Stimulated activated CD8-positive, alpha-beta memory T cell treated with anti-CD3 and anti-CD28 coated beads, Interleukin-2, amount 100 ng/mL, for 1 hour (primary cell): ENCODE data around the gene ZNF519.
"Not testable (repeated sequence)": the region's sequence is repeated elsewhere in the genome, so short reads cannot be mapped to it uniquely, and the experiment has no call there.

Experiments used
- DNase-seq, 2 donors: peaks; one replicate each; pipeline ENCODE4 v3.0.0-alpha.2; 2020; ENCODE audit warnings: low read depth in 2 of 2

The ZNF519 gene

DNA sequence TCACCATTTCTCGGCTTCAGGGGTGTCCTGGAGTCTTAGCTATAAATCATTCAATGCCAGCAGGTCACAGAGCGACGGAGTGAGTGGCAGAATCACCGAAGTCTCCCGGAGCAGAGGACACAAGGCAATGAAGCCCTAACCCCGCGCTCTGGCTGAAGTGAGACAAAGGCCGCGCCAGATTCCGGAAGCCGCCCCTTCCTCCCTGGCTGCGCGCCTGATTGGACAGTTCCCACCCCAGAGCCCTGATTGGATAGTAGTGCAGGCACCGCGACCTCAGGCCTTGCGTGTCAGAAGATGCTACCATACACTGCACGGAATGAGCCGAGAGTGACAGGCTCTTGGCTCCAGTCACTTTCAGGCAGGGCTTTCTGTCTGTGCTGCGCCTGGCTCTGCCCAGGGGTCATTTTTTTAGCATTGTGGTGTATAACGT, at the start of gene ZNF519:
Gene ZNF519, minus strand, starts transcription at position 165 of the 430 bp plus-strand sequence. Its CDS starts 158 bp downstream, at position 7.
- peak; percentile 71 to 73 for DNase-seq

DNA sequence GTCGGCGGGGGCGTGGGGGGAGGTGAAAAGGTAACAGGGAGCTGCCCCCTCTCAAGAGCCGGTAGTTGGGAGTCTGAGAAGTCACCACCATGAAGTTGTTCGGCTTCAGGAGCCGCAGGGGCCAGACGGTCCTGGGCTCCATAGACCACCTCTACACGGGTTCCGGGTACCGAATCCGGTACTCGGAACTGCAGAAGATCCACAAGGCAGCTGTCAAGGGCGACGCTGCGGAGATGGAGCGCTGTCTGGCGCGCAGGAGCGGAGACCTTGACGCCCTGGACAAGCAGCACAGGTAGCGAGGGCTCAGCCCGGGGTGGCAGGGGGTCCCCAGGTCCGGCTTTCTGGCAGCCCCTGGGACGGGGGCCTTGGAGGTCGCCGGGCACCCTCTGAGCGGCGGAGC, 47.1 kb upstream of the ZNF519 start:
- no peak for DNase-seq

DNA sequence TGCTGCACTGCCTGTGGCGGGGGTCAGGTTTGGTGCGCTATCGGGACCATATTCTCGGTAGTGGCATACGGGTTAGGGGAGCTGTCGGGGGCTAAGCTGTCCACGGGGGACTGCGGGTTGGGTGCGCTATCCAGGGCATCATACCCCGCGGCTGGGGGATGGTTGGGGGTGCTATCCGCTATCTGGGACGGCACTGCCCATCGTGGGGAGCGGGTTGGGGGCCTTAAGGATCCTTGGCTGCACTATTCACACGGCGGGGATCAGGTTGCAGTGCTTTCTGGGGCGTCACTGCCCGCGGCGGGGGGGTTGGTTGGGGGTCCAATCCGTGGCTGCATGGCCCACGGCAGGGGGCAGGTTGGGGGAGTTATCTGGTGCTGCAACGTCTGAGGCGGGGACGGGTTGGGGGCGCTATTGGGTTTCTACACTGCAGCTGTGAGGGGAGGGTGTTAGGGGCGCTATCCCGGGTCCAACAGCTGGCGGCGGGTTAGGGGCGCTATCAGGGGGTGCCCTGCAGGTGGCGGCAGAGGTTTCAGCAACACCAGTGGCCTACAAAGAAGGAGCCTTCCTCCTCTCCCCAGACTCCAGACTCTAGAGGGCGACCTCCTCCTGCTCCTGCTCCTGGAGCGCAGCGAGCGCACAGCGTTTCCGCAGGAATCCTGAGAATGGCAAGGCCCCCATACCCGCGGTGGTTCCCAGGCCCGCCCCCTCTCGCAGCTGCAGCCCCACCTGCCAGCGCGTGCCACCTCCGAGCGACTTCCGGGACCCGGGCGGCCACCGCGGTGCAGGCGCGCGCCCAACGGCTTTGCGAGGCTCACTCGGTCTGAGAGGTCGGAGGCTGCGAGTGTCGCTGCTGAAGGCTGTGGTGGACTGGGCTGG, 46.3 kb upstream of the ZNF519 start:
- peak; percentile 44 to 71 for DNase-seq

DNA sequence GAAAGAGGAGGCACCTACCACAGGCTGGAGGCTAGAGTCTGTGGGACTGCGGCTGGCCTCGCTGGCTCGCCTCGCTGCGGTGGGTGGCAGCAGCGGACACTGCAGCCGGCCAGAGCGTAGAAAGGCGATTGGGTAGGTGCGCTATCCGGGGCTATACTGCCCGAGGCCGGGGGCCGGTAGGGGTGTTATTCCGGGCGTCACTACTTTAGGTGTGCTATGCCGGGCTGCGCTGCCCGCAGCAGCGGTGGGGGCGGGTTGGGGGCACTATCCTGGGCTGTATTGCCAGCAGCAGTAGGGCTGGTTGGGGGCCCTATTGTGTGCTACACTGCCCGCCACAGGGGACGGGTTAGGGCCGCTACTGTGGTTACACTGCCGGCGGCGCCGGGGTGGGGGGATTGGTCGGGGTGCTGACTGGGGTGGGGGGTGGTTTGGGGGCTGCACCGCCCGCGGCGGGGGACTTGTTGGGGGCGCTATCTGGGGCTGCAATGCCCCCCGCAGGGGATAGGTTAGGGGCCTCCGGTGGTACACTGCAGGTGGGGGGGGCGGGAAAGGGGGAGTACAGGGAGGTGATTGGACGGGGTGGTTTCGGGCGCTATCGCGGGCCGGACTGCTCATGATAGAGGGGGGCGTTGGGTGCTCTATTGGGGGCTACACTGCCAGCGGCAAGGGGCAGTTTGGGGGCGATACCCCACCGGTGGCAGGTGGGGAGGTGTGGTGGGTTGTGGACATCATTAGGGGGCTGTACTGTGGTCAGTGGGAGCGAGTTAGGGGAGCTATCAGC, 45.5 kb upstream of the ZNF519 start:
- not testable (repeated sequence) for DNase-seq

DNA sequence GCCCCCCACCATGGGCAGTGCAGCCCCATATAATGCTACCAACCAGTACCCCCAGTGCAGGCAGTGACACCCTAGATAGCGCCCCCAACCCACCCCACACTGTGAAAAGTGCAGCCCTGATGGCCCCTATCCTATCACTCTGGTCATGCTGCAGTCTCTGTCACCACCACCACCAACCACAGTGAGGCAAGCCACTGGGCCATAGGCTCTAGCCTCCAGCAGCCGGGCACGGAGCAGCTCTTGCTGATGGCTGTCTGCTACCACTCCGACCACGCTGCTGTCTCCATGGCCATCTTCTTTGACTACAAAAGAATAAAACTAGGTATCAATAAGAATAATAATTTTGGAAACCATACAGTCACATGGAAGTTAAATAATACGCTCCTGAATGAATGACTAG, 43.2 kb upstream of the ZNF519 start:
- not testable (repeated sequence) for DNase-seq

DNA sequence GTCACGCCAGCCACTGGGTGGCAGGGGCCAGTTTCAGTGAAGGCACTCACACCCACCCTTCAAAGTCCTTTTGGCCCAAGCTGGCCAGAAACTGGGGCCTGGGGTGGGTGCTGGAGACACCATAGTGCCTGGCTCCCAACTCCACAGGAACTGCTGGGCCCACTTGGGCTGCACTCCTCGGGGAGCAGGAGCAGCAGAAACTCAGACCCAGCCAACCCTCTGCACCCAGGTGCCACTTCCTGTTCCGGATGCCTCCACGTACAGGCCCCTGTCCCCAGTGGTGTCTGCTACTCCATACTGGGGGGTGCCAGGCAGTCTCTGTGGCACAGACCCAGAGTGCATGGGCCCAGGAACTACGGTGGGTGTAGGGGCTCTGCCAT, 42.5 kb upstream of the ZNF519 start:
- DNase-seq: no peak

DNA sequence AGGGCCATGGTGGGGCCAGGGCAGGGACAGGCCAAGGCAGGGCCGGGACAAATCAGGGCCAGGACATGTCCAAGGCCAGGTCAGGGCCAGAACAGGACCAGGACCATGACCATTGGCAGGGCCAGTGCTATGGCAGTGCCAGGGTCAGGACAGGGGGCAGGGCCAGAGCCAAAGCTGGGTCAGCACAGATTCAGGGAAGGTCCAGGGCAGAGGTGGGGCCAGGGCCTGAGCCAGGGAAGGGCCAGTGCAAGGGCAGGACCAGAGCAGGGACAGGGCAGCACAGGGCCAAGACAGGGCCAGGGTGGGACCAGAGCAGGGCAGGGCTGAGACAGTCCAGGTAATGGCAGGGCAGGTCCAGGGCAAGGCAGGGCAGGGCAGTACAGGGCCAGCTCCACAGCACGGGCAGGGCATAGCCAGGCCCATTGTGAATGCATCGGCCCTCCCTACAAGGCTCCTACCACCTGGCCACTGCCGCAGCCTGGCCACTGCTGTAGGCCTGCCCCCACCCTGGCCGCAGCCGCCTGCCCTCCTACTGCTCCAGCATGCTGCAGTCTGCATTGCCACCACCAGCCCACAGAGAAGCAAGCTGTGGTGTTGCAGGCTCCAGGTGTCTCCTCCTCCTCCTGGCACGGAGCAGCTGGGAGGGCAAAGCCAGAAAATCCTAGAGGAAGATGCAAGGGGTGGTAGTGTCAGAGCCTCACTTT, 41.9 kb upstream of the ZNF519 start:
- not testable (repeated sequence) for DNase-seq

DNA sequence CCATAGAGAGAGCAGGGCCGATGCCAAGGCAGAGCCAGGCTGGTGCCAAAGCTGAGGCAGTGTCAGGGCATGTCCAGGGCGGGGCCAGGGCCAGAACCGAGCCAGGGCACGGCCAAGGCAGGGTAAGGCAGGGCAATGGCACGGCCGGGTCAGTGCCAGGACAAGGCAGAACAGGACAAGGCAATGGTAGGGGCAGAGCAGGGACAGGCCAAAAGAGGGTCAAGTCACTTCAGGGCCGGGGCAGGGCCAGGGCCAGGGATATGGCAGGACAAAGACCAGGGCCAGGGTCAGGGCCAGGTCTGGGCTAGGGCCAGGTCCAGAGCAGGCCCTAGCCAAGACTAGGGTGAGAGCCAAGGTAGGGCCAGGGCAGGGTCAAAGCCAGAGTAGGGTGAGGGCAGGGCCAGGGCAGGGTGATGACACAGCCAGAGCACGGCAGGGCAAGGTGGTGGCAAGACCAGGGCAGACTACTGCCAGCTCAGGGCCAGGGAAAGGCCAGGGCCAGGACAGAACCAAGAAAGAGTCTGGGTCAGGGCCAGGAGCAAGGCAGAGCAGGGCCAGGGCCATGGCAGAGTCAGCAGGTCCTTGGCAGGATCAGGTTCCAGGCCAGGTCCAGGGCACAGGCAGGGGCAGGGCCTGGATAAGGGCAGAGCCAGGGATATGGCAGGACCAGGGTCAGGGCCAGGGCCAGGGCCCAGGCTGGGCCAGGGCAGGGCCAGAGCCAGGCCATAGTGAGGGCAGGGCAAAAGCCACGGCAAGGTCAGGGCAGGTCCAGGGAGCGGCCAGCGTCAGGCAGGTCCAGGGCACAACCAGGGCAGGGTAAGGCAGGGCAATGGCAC, 41.1 kb upstream of the ZNF519 start:
- not testable (repeated sequence) for DNase-seq

DNA sequence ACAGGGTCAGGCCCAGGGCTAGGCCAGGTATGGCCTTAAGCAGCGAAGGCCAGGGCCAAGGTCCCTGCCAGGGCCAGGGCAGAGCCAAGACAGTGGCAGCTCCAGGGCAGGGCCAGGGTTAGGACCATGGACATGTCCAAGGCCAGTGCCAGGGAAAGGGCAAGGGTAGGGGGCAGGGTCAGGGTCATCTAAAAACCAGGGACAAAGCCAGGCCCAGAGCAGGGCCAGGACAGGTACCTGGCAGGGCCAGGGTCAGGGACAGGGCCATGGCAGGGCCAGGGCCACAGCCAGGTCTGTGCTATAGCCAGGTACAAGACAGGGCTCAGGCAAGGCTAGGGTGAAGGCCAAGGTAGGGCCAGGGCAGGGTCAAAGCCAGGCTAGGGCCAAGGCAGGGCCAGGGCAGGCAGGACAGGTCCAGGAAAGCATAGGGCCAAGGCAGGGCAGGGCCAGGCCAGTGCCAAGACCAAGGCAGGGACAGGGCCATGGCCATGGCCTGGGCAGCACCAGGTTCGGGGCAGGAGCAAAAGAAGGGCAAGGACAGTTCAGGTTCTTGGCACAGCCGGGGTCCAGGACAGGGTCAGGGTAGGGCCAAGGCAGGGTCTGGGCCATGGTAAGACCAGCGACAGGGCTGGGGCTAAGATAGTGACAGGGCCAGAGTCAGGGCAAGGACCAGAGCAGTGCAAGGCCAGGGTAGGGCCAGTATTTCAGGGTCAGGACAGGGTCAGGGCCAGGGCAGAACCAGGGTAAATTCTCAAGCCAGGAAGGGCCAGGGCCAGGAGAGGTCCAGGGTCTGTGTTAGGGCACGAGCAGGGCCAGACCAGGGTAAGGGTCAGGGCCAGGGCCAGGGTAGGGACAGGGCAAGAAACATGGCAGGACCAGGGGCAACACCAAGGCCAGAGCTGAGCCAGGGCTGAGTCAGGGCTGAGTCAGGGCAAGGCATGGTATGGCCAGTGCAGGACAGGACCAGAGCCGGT, 40.2 kb upstream of the ZNF519 start:
- not testable (repeated sequence) for DNase-seq

DNA sequence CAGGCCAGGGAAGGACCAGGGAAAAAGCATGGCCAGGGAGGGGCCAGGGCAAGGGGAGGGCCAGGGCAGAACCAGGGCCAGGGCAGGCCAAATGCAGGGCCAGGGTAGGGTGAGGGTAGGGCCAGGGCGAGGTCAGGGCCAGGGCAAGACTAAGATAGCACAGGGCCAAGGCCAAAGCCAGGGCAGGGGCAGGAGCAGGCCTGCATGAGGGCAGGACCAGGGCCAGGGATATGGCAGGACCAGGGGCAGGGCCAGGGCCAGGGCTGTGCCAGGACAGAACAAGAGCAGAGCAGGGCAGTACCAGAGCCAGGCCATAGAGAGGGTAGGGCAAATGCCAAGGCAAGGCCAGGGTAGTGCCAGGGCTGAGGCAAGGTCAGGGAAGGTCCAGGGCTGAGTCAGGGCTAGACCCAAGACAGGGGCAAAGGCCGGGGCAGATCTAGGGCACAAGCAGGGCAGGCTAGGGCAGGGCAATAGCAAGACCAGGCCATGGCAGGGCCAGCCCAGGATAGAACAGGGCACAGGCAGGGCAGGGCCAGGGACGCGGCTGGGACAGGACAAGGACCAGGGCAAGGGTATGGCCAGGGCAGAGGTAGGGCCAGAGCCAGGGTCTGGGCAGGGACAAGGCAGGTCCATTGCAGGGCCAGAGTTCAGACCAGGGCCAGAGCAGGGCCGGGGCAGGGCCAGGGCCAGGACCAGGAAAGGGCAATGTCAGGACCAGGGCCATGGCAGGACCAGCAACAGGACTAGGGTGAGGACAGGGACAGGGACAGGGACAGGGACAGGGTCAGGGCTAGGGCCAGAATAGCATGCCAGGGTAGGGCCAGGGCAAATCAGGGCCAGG, 39.3 kb upstream of the ZNF519 start:
- not testable (repeated sequence) for DNase-seq

DNA sequence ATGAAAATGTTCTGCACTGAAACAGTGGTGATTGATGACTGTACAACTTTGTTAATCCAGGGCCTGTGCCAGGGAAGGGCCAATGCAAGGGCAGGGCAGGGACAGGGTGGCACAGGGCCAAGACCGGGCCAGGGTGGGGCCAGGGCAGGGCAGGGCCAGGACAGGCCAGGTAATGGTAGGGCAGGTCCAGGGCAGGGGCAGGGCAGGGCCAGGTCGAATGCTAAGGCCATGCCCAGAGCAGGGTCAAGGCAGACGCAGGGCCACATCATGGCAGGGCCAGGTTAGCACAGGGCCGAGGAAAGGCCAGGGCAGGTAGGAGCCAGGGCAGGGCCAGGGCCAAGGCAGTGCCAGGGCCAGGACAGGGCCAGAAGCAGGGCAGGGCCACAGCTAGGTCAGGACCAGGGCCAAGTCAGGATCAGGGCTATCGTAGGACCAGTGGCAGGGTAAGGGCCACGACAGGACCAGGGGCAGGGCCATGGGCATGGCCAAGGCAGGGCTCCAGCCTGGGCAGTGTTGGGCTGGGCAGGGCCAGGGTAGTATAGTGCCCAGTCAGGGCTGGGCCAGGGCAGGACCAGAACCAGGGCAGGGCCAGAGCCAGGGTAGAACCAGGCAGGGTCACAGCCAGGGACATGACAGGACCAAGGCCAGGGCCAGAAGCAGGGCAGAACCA, 38.3 kb upstream of the ZNF519 start:
- DNase-seq: not testable (repeated sequence)

DNA sequence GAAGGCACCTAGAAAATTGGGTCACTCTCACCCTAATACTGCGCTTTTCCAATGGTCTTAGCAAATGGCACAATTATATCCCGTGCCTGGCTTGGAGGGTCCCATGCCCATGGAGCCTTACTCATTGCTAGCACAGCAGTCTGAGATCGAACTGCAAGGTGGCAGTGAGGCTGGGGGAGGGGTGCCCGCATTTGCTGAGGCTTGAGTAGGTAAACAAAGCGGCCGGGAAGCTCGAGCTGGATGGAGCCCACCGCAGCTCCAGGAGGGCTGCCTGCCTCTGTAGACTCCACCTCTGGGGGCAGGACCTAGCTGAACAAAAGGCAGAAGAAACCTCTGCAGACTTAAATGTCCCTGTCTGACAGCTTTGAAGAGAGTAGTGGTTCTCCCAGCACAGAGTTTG, 30.7 kb upstream of the ZNF519 start:
- not testable (repeated sequence) for DNase-seq

DNA sequence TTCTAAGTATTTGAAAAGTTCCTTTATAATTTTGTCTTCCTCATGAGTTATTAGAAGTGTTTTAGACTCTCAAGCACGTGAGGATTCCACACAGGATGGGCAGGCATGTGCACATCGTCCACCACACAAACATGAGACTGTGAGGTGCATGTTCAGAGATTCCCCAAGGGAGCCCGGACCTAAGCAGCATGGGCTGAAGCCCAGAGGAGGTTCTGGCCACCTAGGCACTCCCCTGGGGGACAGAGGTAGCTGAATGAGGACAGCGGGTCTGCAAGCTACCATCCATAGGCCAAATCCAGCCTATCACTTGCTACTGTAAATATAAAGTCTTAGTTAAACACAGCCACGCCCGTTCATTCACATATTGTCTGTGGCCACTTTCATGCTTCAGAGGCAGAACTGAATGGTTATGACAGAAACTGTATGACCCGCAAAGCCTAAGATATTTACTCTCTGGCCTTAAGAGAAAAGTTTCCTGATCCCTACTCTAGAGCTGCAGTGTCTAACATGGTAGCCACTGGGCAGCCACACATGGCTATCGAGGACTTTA, 19.4 kb upstream of the ZNF519 start:
- DNase-seq: not testable (repeated sequence)

DNA sequence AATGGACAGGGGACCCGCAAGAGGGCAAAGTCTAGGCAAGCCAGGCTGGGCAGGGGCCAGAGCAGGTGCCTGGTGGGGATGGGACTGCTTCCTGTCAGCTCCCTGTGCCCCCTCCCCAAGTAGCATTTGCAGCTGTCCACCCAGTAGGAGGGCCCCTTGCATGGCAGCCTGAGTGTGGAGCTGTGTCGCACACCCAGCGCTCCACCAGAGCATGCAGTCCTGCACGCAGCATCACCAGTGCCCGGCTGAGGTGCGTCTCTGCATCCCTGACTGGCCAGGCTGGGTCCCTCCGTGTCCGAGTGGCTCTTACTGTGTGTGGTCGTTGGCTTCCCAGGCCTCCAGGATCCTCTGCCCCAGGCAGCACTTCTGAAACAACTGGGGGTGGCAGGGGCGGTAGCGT, 18.5 kb upstream of the ZNF519 start:
- not testable (repeated sequence) for DNase-seq

DNA sequence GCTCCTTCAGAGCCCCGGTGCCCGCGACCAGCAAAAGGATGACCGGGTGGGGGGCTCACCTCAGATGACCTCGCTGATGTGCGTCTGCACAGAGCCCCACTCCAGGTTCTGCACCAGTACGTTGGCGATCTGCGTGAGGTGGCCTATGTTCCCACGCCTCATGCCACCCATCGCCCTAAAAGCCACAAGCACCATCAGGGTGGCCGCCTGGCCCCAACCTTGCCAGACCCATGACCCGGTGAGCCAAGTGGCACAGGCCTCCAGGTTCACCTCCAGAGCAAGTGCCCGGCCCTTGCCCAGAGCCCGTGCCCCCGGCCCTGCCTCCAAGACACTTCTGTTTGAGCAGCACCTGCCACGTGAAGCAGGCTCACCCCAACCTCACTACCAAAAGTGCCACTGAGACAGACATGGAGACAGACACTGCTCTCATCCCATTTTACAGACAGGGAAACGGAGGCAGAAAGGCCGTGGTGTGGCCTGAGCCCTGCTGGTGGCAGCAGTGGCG, 17.7 kb upstream of the ZNF519 start:
- not testable (repeated sequence) for DNase-seq

DNA sequence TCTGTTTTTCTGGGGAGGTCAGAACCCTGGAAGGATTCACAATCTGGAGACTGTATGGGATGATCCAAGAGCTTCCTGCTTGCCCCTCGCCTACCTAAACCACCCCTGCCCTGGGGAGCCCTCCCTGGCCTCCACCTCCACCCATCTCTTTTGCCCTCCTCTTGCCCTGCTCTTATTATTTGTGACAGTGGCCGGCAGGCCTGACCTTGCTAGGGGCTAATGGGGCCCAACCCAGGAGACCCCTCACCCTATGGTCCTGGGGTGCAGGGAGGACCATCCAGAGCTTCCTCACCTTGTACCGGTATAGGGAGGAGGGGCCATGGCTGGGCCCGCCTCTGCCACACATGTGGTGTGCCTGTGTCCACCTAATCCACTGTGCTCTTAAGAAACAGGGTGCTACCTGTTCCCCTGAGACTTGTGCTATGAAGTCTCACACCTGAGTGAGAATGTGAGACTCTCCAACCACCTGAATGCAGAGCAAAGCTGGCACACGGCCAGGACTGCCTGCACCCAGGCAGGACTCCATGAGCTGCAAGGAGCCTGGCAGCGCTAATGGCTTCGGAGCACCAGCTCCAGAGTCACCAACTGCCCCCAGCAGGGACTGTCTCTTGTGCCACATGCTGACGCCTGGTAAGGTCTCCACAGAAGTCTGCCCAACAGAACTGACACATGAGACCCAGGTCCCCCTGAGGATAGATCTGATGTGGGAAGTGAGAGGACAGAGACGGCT, 17.1 kb upstream of the ZNF519 start:
- DNase-seq: not testable (repeated sequence)
